Common myeloid progenitor, CD34-positive (primary cell): ENCODE data around the gene DAZAP1.

Experiments
- CTCF ChIA-PET: fragments of 350-600 bp; sonication (Branson Sonifier 250); formaldehyde crosslinking; loops from one replicate; lab custom pipeline; 2021; ENCODE audit warnings: antibody characterized with exemption; lab: Charles Lee
- POLR2A ChIA-PET: fragments of 350-600 bp; sonication (Branson Sonifier 250); formaldehyde crosslinking; loops from one replicate; lab custom pipeline; 2021; ENCODE audit warnings: antibody characterized with exemption; lab: Charles Lee
- DNase-seq, 3 donors: peaks; one replicate each; pipeline versions ENCODE4 v3.0.0 to v3.0.0-alpha.2; 2013
- H3K27ac ChIP-seq, 2 experiments: 1 replicate in 1 of 2; 2 replicates in 1 of 2; pipeline ENCODE4 v1.7.0; 2013; ENCODE audit warnings: inconsistent platforms in 2 of 2, low read length in 2 of 2, mild to moderate bottlenecking in 2 of 2, low read depth in 1 of 2, moderate library complexity in 1 of 2; ENCODE audit not compliant: severe bottlenecking in 2 of 2, insufficient read depth in 1 of 2, poor library complexity in 1 of 2
- H3K27me3 ChIP-seq, 5 experiments: replicated peaks in 2 of 5; 1 replicate in 3 of 5; 2 replicates in 2 of 5; pipeline versions ENCODE4 v1.6.1 to v1.7.0; 2013; ENCODE audit warnings: low read length in 4 of 5, mild to moderate bottlenecking in 2 of 5, moderate library complexity in 2 of 5, inconsistent platforms in 1 of 5; ENCODE audit not compliant: insufficient read depth in 5 of 5, control insufficient read depth in 4 of 5
- H3K36me3 ChIP-seq, 4 experiments: 1 replicate in 2 of 4; 2 replicates in 2 of 4; pipeline versions ENCODE4 v1.6.1 to v1.7.0; 2013; ENCODE audit warnings: low read length in 3 of 4, control low read depth in 1 of 4, mild to moderate bottlenecking in 1 of 4; ENCODE audit not compliant: control insufficient read depth in 4 of 4, insufficient read depth in 4 of 4
- H3K4me1 ChIP-seq, 4 experiments: 1 replicate in 3 of 4; 2 replicates in 1 of 4; pipeline versions ENCODE4 v1.6.1 to v1.7.1; 2013; ENCODE audit warnings: low read length in 3 of 4, mild to moderate bottlenecking in 3 of 4, control low read depth in 1 of 4, inconsistent platforms in 1 of 4, moderate library complexity in 1 of 4; ENCODE audit not compliant: control insufficient read depth in 4 of 4, insufficient read depth in 4 of 4; ENCODE audit errors: control extremely low read depth in 1 of 4
- H3K4me3 ChIP-seq, 7 experiments: 1 replicate in 4 of 7; 2 replicates in 3 of 7; pipeline versions ENCODE4 v1.5.1 to v1.7.0; 2013; ENCODE audit warnings: mild to moderate bottlenecking in 7 of 7, low read length in 6 of 7, moderate library complexity in 6 of 7, inconsistent platforms in 2 of 7, low read depth in 2 of 7, control low read depth in 1 of 7; ENCODE audit not compliant: insufficient read depth in 4 of 7, control insufficient read depth in 1 of 7; ENCODE audit errors: extremely low read depth in 1 of 7
- H3K9me3 ChIP-seq, 5 experiments: 1 replicate in 4 of 5; 2 replicates in 1 of 5; pipeline versions ENCODE4 v1.6.1 to v1.7.1; 2013; ENCODE audit warnings: low read length in 4 of 5, mild to moderate bottlenecking in 2 of 5, inconsistent platforms in 1 of 5, low read depth in 1 of 5, moderate library complexity in 1 of 5; ENCODE audit not compliant: control insufficient read depth in 4 of 5, insufficient read depth in 2 of 5; ENCODE audit errors: control extremely low read depth in 1 of 5
- WGBS: methylation state at CpG from one replicate; pipeline ENCODE4 v1.1.5; 2013; ENCODE audit not compliant: insufficient coverage; 5-methylcytosine and 5-hydroxymethylcytosine counted together

The DAZAP1 gene

DNA sequence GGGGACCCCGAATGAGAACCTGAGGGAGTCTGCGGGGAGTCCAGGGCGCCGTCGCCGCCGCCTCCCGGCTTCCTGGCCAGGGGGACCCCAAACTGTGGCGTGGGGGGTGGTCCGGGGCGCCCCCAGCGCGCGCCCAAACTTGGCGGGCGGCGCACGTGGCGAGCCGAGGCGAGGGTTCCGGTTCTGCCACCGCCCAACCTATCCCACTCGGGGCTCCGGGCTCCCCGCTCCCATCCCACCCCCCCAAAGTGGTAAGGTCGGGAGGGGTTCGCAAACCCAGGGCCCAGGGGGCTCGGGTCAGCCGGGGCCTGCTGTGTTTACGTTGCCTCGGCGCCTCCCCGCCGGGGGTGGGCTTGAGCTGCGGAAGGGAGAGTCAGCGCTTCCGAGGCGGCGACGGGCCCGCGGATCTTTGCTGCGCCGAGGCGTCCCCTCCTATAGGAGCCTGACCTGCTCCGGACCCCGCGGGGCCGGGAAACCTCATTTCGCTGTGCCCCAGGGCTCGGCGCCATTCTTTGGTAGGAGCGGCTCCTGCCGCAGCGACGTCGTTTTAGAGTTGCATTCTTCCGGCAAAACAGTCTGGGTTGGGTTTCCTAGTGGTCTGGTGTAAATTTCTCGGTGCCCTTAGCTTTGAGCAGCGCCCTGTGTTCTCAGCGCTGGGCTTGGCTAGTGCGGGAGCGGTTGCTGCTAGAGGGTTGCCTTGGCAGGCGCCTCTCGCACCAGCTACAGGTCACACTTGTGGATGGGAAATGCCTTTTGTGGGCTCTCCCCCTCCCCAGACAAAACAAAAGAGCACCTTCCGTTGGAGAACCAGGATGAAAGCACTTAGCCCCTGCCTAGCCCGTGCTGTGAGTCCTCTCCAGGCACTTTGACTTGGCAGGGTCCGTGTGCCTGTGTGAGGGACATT is 1.2 kb downstream of the DAZAP1 start:
- no peaks in the 10 kb centered on the region for H3K9me3 ChIP-seq
- H3K4me3 ChIP-seq: peak overlapping the region; percentile 66 to 90 (median 81)
- under 1% methylated on average over 49 of the region's 69 CpGs for WGBS
- peaks cover 0 to 47% (median 14%) of the 10 kb centered on the region in 4 experiments for H3K36me3 ChIP-seq
- H3K27ac ChIP-seq: peak overlapping the region; percentile 80 to 92
- ChIA-PET POLR2A (interaction anchor here (0.6 kb wide), 1 partner anchor 1224 kb away, joined by 4 read pairs; no protein-coding TSS in a partner anchor), CTCF (interaction anchor here (1.5 kb wide), 1 partner anchor 430 kb away, joined by 3 read pairs; no protein-coding TSS in a partner anchor)
- peak in 2 of 3 donors; percentile 60 to 70 for DNase-seq
- H3K27me3 ChIP-seq: no peaks in the 10 kb centered on the region
- H3K4me1 ChIP-seq: peaks cover 0 to 43% (median 37%) of the 10 kb centered on the region in 4 experiments

GRCh38 chr19:1409204-1410005 is 2.0 kb downstream of the DAZAP1 start:
- CTCF ChIA-PET: interaction anchor here (1.2 to 1.5 kb wide), 2 partner anchors 9 to 429 kb away, joined by 3 read pairs; no protein-coding TSS in a partner anchor
- WGBS: 79% methylated on average over 33 of the region's 33 CpGs
- Histone ChIP-seq H3K4me3 (peak overlapping the region in 6 of 7 experiments; percentile 78 to 90 (median 84)), H3K9me3 (no peaks in the 10 kb centered on the region), H3K36me3 (peaks cover 0 to 54% (median 14%) of the 10 kb centered on the region in 4 experiments), H3K4me1 (peaks cover 0 to 40% (median 35%) of the 10 kb centered on the region in 4 experiments), H3K27ac (peak overlapping the region; percentile 80 to 92), H3K27me3 (no peaks in the 10 kb centered on the region)
- POLR2A ChIA-PET: interaction anchor here (0.7 kb wide), 1 partner anchor 30 kb away, joined by 3 read pairs; no protein-coding TSS in a partner anchor
- no peak for DNase-seq

DNA sequence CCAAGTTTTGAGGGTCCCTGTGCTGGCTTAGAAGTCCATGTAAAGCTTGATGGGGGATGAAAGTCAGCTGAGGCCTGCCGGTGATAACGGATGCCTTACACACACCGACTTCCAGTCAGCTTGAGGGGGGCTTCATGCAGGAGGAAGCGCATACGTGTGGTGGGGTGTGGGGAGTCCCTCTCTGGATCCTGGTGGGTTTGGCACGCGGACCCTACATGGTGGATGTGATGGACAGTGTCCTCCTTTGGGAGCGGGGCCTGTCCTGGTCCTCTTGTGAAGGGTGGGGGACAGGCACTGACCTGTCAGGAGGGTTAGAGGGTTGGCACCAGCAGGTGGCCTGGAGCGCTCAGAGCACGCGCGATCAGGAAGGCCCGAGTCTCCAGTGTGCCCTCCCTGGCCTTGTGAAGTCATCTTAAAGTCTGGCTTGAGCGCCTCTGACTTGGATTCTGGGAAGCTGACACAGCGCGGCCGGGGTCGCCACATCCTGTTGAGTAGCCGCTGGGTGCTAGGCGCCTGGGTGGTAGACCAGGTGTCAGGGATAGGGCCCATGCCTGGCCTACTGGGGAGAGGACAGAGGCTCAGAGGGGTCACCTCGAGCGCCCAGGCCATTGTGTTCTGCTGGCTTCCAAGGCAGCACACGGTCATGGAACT is 2.9 kb downstream of the DAZAP1 start:
- peak overlapping the region; percentile 50 to 92 for H3K27ac ChIP-seq
- no peaks in the 10 kb centered on the region for H3K9me3 ChIP-seq
- peaks cover 0 to 45% (median 39%) of the 10 kb centered on the region in 4 experiments for H3K4me1 ChIP-seq
- POLR2A ChIA-PET: interaction anchor here (0.6 kb wide), 1 partner anchor 863 kb away, joined by 3 read pairs; no protein-coding TSS in a partner anchor
- WGBS: 69% methylated on average over 20 of the region's 23 CpGs
- CTCF ChIA-PET: interaction anchor here (1.2 kb wide), 1 partner anchor 8 kb away, joined by 3 read pairs; no protein-coding TSS in a partner anchor
- peak in 2 of 3 donors; percentile 32 for DNase-seq
- H3K4me3 ChIP-seq: peak overlapping the region in 3 of 7 experiments; percentile 19 to 90 (median 87)
- no peaks in the 10 kb centered on the region for H3K27me3 ChIP-seq
- H3K36me3 ChIP-seq: peaks cover 0 to 57% (median 14%) of the 10 kb centered on the region in 4 experiments

DNA sequence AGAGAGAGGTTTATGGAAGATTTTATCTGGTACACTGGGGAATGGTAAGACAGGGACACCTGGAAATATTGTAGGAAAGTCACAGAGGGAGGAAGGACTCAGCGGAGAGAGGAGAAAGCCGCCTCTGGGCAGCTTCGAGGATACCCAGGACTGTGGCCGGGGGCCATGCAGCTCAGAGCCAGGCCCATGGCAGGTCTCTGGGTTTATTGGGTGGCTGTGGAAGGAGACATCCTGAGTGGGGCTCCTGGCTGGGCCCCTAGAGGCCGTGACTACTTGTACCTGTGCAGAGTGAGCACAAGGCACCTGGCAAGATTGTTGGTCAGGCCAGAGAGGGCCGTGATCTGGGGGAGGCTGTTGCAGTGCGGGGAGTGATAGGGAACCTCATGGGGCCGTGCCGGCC is 3.4 kb downstream of the DAZAP1 start:
- no peaks in the 10 kb centered on the region for H3K27me3 ChIP-seq
- peak overlapping the region; percentile 55 to 92 for H3K27ac ChIP-seq
- no peak for DNase-seq
- H3K36me3 ChIP-seq: peaks cover 0 to 59% (median 14%) of the 10 kb centered on the region in 4 experiments
- 94% methylated on average over 9 of the region's 9 CpGs for WGBS
- H3K4me3 ChIP-seq: no peak overlapping the region
- H3K9me3 ChIP-seq: no peaks in the 10 kb centered on the region
- ChIA-PET POLR2A (no interaction called here), CTCF (no interaction called here)
- peaks cover 0 to 50% (median 44%) of the 10 kb centered on the region in 4 experiments for H3K4me1 ChIP-seq

- 91% methylated on average over 26 of the region's 29 CpGs for WGBS
Measured at GRCh38 chr19:1411255-1412191, 4.1 kb downstream of the DAZAP1 start.

More at GRCh38 chr19:1411255-1412191, 4.1 kb downstream of the DAZAP1 start:
- peaks cover 0 to 66% (median 17%) of the 10 kb centered on the region in 4 experiments for H3K36me3 ChIP-seq
- H3K27ac ChIP-seq: peak overlapping the region; percentile 55 to 92
- H3K4me1 ChIP-seq: peaks cover 0 to 55% (median 46%) of the 10 kb centered on the region in 4 experiments
- CTCF ChIA-PET: interaction anchor here (1.7 kb wide), 1 partner anchor 29 kb away, joined by 6 read pairs; no protein-coding TSS in a partner anchor
- no peak for DNase-seq
- no peaks in the 10 kb centered on the region for H3K27me3 ChIP-seq
- H3K4me3 ChIP-seq: no peak overlapping the region
- POLR2A ChIA-PET: no interaction called here
- H3K9me3 ChIP-seq: no peaks in the 10 kb centered on the region
